Mesendoderm (in vitro differentiated cells): ENCODE data around the gene MUC20.

Source experiments
- DNase-seq: peaks from one replicate; pipeline ENCODE4 v3.0.0; 2013
- H2AK5ac ChIP-seq: 2 replicates; pipeline ENCODE4 v1.6.1; 2013; ENCODE audit warnings: low read length, inconsistent platforms
- H2BK120ac ChIP-seq: 2 replicates; pipeline ENCODE4 v1.6.1; 2013; ENCODE audit warnings: low read depth, mild to moderate bottlenecking, low read length, moderate library complexity, mixed read lengths
- H2BK15ac ChIP-seq: replicated peaks from 2 replicates; pipeline ENCODE4 v1.6.1; 2013; ENCODE audit warnings: low read depth, mild to moderate bottlenecking, moderate library complexity
- H2BK5ac ChIP-seq: 2 replicates; pipeline ENCODE4 v1.6.1; 2013; ENCODE audit warnings: low read length, inconsistent platforms
- H3K18ac ChIP-seq: 2 replicates; pipeline ENCODE4 v1.6.1; 2013; ENCODE audit warnings: mild to moderate bottlenecking, low read length, mixed read lengths
- H3K23ac ChIP-seq: one replicate; pipeline ENCODE4 v1.6.1; 2013; ENCODE audit warnings: low read length
- H3K27ac ChIP-seq: 2 replicates; pipeline ENCODE4 v1.5.1; 2013; ENCODE audit warnings: low read depth, mild to moderate bottlenecking, inconsistent platforms, low read length, moderate library complexity
- H3K27me3 ChIP-seq: 2 replicates; pipeline ENCODE4 v1.6.1; 2013; ENCODE audit warnings: low read length, control low read depth, mild to moderate bottlenecking, inconsistent platforms; ENCODE audit not compliant: insufficient read depth, poor library complexity
- H3K36me3 ChIP-seq: 2 replicates; pipeline ENCODE4 v1.6.1; 2013; ENCODE audit warnings: low read length, inconsistent platforms; ENCODE audit not compliant: control insufficient read depth, insufficient read depth
- H3K4ac ChIP-seq: one replicate; pipeline ENCODE4 v1.6.1; 2013; ENCODE audit warnings: low read depth, mild to moderate bottlenecking, low read length, moderate library complexity
- H3K4me1 ChIP-seq: 2 replicates; pipeline ENCODE4 v1.6.1; 2013; ENCODE audit warnings: low read depth, low read length, inconsistent platforms; ENCODE audit not compliant: control insufficient read depth
- H3K4me2 ChIP-seq: 2 replicates; pipeline ENCODE4 v1.6.1; 2013; ENCODE audit warnings: low read length
- H3K4me3 ChIP-seq: 2 replicates; pipeline ENCODE4 v1.5.1; 2013; ENCODE audit warnings: mild to moderate bottlenecking, low read length
- H3K56ac ChIP-seq: one replicate; pipeline ENCODE4 v1.6.1; 2013; ENCODE audit warnings: low read length
- H3K79me1 ChIP-seq: 2 replicates; pipeline ENCODE4 v1.6.1; 2013; ENCODE audit warnings: low read length, inconsistent platforms
- H3K79me2 ChIP-seq: 2 replicates; pipeline ENCODE4 v1.6.1; 2013; ENCODE audit warnings: mild to moderate bottlenecking, low read length; ENCODE audit not compliant: control insufficient read depth, insufficient read depth
- H3K9ac ChIP-seq: 2 replicates; pipeline ENCODE4 v1.6.1; 2013; ENCODE audit warnings: low read length, inconsistent platforms
- H4K5ac ChIP-seq: one replicate; pipeline ENCODE4 v1.6.1; 2013; ENCODE audit warnings: low read length
- H4K8ac ChIP-seq: one replicate; pipeline ENCODE4 v1.6.1; 2013; ENCODE audit warnings: low read depth, mild to moderate bottlenecking, control low read depth, low read length, moderate library complexity
- WGBS: extraction: QIAGEN DNeasy Blood & Tissue Kit; methylation state at CpG from one replicate; pipeline ENCODE4 v1.1.7; 2013; ENCODE audit warnings: low lambda C conversion rate, missing lambda C conversion rate; ENCODE audit not compliant: insufficient coverage; ENCODE audit errors: extremely low coverage; 5-methylcytosine and 5-hydroxymethylcytosine counted together

MUC20 gene

DNA sequence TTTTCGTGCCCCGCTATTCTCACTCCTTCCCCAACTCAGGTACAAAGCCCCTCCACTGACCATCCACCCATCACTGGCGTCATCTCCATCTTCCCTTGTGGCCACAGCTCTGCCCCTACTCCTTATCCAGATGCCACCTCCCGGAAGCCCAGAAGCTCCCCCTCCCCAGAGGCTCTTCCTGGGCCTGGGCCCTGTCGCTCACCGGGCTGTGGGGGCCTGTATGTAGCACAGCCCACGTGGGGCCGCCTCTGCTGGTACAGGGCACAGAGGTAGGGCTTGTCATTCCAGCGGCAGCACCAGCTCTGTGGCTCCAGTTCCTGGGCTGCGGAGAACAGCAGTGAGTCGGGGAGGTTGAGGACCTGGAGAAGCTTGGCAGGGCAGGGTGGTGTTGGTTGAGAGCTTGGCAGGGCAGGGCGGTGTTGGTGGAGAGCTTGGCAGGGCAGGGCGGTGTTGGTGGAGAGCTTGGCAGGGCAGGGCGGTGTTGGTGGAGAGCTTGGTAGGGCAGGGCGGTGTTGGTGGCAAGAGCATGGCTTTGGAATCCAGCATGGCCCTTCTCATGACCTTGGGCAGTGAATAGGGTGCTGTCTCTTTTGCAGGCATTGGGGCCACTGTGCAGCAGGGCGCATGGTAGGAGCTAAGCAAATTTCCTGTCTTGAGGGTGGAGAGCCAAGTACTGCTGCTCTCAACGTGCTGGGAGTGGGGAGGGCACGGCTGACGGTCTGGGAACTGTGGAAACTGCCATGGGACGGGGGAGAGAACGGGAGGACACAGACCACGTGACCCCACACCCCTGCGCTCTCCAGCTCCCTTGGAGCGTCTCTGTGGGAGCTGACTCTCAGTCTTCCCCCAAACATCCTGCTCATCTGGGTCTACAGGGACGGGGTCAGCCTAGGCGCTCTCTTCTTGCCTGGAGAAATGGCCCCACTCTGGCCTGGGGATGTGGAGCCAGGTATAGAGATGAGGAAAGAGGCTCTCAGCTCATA, 43.4 kb downstream of the MUC20 start:
- no peak overlapping the region for H3K9ac ChIP-seq
- no CpG with 5 or more reads among the region's 26 CpGs for WGBS
- H3K18ac ChIP-seq, result no peak overlapping the region

DNA sequence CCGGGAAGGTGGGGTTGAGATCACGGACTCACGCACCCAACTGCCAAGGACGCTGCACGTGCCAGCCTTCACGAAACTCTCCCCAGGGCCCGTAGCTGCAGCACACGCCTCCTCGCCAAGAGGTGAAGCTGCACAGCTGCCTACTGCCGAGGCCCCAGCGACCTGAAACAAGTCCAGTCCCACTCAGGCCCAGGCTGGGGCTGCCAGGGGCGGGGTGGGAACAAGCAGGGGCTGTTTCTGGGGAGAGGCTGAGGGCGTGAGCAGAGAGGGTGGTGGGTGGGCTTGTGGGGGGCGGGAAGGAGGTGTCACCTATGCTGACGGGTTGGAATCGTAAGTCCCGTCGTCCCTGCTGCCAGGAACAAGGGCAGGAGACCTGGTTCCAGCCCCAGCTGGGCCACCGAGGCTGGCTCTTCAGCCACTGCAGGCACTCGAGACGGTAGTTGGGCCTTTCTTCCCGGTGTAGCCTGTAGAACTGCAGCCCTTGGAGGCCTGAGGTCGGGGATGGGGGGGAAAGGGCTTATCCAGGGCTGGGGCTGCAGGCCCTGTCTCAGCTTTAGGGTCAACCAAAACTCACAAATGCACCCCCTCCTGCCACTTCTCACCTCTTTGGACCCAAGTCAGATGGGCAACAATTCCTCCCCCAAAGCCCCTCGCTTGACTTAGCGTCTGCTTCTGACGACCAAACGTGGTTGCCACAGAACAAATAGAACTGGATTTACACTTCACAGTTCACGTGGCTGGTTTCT, 44.4 kb downstream of the MUC20 start:
- DNase-seq, result no peak
- no peaks in the 10 kb centered on the region for H3K27me3 ChIP-seq
- no CpG with 5 or more reads among the region's 28 CpGs for WGBS
- H2BK120ac ChIP-seq, result no peak overlapping the region
- no peak overlapping the region for H2AK5ac ChIP-seq
- H3K4me2 ChIP-seq, result no peak overlapping the region
- H4K5ac ChIP-seq, result no peak overlapping the region
- no peak overlapping the region for H3K4ac ChIP-seq
- H3K27ac ChIP-seq, result no peak overlapping the region
- no peaks in the 10 kb centered on the region for H3K4me1 ChIP-seq
- no peak overlapping the region for H3K4me3 ChIP-seq
- H2BK5ac ChIP-seq, result no peak overlapping the region
- no peaks in the 10 kb centered on the region for H3K79me1 ChIP-seq
- H3K56ac ChIP-seq, result no peak overlapping the region
- no peaks in the 10 kb centered on the region for H3K79me2 ChIP-seq
- H3K23ac ChIP-seq, result no peak overlapping the region
- H2BK15ac ChIP-seq, result no peak overlapping the region
- H3K18ac ChIP-seq, result no peak overlapping the region
- no peaks in the 10 kb centered on the region for H3K36me3 ChIP-seq
- no peak overlapping the region for H4K8ac ChIP-seq
- no peak overlapping the region for H3K9ac ChIP-seq

More for the DNA sequence above, 43.4 kb downstream of the MUC20 start:
- Histone ChIP-seq H2AK5ac (no peak overlapping the region), H3K79me1 (no peaks in the 10 kb centered on the region), H3K4ac (no peak overlapping the region), H3K27me3 (no peaks in the 10 kb centered on the region), H4K5ac (no peak overlapping the region), H2BK120ac (no peak overlapping the region), H3K27ac (no peak overlapping the region), H3K79me2 (no peaks in the 10 kb centered on the region), H3K4me1 (no peaks in the 10 kb centered on the region), H3K36me3 (no peaks in the 10 kb centered on the region), H3K56ac (no peak overlapping the region), H4K8ac (no peak overlapping the region), H3K4me2 (no peak overlapping the region), H2BK5ac (no peak overlapping the region), H3K23ac (no peak overlapping the region), H3K4me3 (no peak overlapping the region), H2BK15ac (no peak overlapping the region)
- DNase-seq, result no peak

DNA sequence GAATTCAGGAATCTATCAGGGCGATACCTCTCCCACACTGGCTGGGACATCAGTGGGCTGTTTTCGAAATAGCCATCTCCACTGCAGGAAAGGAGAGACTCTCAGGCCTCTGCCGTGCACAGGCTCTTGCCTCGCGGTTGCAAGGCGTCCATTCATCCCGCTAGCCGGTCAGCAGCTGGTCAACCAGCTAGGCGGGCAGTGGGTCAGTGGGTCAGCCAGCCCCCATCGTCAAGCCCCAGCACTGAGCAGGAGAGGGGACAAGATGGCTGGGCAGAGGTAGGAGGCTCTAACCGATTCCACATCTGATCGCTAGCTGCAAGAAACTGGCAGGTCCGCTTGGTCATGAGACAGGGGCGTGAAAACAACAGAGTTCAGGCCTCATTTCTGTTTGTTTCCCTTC, 45.9 kb downstream of the MUC20 start:
- no peak for DNase-seq
- no CpG with 5 or more reads among the region's 14 CpGs for WGBS

DNA sequence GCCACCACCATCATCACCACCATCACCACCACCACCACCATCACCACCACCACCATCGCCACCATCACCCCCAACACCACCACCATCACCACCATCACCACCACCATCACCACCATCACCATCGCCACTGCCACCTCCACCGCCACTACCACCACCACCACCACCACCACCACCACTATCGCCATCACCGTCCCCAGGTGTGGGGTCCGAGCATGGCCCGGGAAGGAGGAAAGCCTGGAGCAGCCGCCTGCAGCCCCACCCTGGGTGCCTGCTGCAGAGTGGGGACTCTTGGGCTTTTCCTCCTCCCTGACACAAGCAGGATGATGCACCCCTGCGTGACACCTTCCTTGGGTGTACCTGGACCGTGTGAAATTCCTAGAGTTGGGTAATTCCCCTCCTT, 47.0 kb downstream of the MUC20 start:
- no peak overlapping the region for H3K9ac ChIP-seq
- H3K27ac ChIP-seq, result no peak overlapping the region
- no peak overlapping the region for H2BK15ac ChIP-seq
- WGBS, result no CpG with 5 or more reads among the region's 10 CpGs
- no peak overlapping the region for H2AK5ac ChIP-seq
- H3K79me1 ChIP-seq, result no peaks in the 10 kb centered on the region
- no peak overlapping the region for H3K18ac ChIP-seq
- H3K4ac ChIP-seq, result no peak overlapping the region
- H3K4me3 ChIP-seq, result no peak overlapping the region
- no peaks in the 10 kb centered on the region for H3K36me3 ChIP-seq
- no peaks in the 10 kb centered on the region for H3K79me2 ChIP-seq
- H3K4me2 ChIP-seq, result no peak overlapping the region
- H4K5ac ChIP-seq, result no peak overlapping the region
- no peaks in the 10 kb centered on the region for H3K4me1 ChIP-seq
- DNase-seq, result no peak
- H2BK5ac ChIP-seq, result no peak overlapping the region
- no peak overlapping the region for H3K23ac ChIP-seq
- H3K27me3 ChIP-seq, result no peaks in the 10 kb centered on the region
- no peak overlapping the region for H2BK120ac ChIP-seq
- H3K56ac ChIP-seq, result no peak overlapping the region
- H4K8ac ChIP-seq, result no peak overlapping the region

More for the DNA sequence above, 45.9 kb downstream of the MUC20 start:
- Histone ChIP-seq H3K79me2 (no peaks in the 10 kb centered on the region), H3K4me1 (no peaks in the 10 kb centered on the region), H2BK5ac (no peak overlapping the region), H2AK5ac (no peak overlapping the region), H3K4me3 (no peak overlapping the region), H3K79me1 (no peaks in the 10 kb centered on the region), H3K18ac (no peak overlapping the region), H2BK15ac (no peak overlapping the region), H3K27me3 (no peaks in the 10 kb centered on the region), H3K9ac (no peak overlapping the region), H3K4me2 (no peak overlapping the region), H3K23ac (no peak overlapping the region), H4K8ac (no peak overlapping the region), H4K5ac (no peak overlapping the region), H3K36me3 (no peaks in the 10 kb centered on the region), H3K4ac (no peak overlapping the region), H2BK120ac (no peak overlapping the region), H3K27ac (no peak overlapping the region), H3K56ac (no peak overlapping the region)

DNA sequence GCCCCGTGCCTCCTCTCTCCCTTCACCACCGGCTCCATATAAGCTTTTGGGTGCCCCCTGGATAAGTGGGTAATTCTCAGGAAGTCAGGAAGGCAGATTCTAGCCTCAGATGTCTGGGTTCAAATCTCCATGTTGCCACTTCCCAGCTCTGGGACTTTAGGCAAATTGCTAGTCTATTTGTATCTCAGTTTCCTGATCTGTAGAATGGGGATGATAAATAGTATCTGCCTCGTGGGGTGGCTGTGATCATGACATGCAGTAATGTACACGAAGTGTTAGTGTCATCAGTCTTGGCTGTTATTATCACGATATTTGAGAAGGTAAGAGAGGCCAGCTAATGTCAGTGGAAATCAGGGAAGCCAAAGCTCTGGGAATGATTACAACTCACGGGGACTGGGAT, 47.6 kb downstream of the MUC20 start:
- Histone ChIP-seq H3K27ac (no peak overlapping the region), H2BK5ac (no peak overlapping the region), H3K56ac (no peak overlapping the region), H3K9ac (no peak overlapping the region), H2BK120ac (no peak overlapping the region), H3K23ac (no peak overlapping the region), H3K4me3 (no peak overlapping the region), H3K79me1 (no peaks in the 10 kb centered on the region), H3K4me2 (no peak overlapping the region), H3K18ac (no peak overlapping the region), H3K27me3 (no peaks in the 10 kb centered on the region), H3K4ac (no peak overlapping the region), H2BK15ac (no peak overlapping the region), H4K8ac (no peak overlapping the region), H2AK5ac (no peak overlapping the region), H3K79me2 (no peaks in the 10 kb centered on the region), H3K36me3 (no peaks in the 10 kb centered on the region), H3K4me1 (no peaks in the 10 kb centered on the region), H4K5ac (no peak overlapping the region)
- WGBS, result no CpG with 5 or more reads among the region's 6 CpGs
- DNase-seq, result no peak
